GM10266 (cell line): ENCODE measurements around the gene FOS.
"Not testable (repeated sequence)": the region's sequence is repeated elsewhere in the genome, so short reads cannot be mapped to it uniquely, and the experiment has no call there.

Experiments
- DNase-seq: peaks from one replicate; pipeline ENCODE4 v3.0.0; 2012; ENCODE audit errors: extremely low spot score
- CTCF ChIP-seq: IDR thresholded peaks from 2 replicates; pipeline ENCODE4 v1.5.1; 2012; ENCODE audit warnings: mild to moderate bottlenecking, low read depth; ENCODE audit not compliant: control insufficient read depth, insufficient read depth; ENCODE audit errors: missing control alignments

FOS gene

GRCh38 chr14:75307700-75308379 lies 29.2 kb downstream of the FOS start:
- TF ChIP-seq CTCF = peak; percentile 96
- DNase-seq = peak; percentile 53

GRCh38 chr14:75308991-75309390 lies 30.4 kb downstream of the FOS start:
- DNase-seq = not testable (repeated sequence)

- DNase-seq = not testable (repeated sequence)
Observed at GRCh38 chr14:75309561-75309960, 30.9 kb downstream of the FOS start.

GRCh38 chr14:75310295-75311111 lies 31.9 kb downstream of the FOS start:
- no peak for DNase-seq
- TF ChIP-seq CTCF = no peak

- TF ChIP-seq CTCF = no peak
- no peak for DNase-seq
Observed at GRCh38 chr14:75311356-75311755, 32.7 kb downstream of the FOS start.

GRCh38 chr14:75312341-75312740 lies 33.7 kb downstream of the FOS start:
- TF ChIP-seq CTCF = no peak
- DNase-seq = no peak

- TF ChIP-seq CTCF = no peak
- no peak for DNase-seq
Observed at GRCh38 chr14:75313294-75313693, 34.7 kb downstream of the FOS start.

- no peak for TF ChIP-seq CTCF
- DNase-seq = no peak
Observed at GRCh38 chr14:75315144-75315543, 36.5 kb downstream of the FOS start.
